ENCODE results near the gene IL17A. TPM values are rescaled to one million over a fixed set of nuclear protein-coding genes. Genes with fewer than 3 reads are reported as not detected.

The IL17A gene
- total RNA-seq, 1 experiment from 2014 or later: not detected

DNA sequence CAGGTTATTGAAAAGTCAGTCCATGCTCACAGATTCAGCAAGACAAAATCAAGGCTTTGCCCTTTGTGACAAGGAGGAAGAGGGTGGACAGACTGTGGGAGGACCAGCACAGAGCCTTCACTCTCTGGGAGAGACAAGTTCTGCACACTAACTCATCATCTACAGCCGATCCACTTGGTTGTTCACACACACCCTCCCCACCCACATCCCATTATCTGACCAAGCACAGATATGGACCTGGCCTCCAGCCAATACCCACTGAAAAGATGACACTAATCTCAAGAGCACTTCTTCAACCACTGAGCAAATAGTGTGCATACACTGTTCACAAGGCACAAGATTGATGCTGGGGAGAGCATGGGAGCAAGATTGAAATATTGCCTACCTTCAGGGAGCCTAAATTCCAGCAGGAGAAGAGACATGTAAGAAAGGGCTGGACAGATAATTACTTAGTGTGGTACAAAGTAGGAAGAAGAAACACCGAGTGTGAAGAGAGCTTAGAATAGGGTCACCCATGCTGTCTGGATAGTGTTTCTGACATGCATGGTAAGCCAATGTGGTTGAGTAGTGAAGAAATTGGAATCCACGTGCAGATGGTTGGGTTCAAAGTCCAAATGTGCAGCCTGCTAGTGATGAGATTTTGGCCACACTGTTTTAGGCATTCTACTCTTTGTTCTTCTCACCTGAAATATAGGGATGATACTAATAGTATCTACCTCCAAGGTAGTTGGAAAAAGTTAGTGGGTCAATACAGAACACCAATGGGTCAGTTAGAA lies 21.7 kb upstream of the IL17A start (continued):
- TF ChIP-seq, protein P1, sequence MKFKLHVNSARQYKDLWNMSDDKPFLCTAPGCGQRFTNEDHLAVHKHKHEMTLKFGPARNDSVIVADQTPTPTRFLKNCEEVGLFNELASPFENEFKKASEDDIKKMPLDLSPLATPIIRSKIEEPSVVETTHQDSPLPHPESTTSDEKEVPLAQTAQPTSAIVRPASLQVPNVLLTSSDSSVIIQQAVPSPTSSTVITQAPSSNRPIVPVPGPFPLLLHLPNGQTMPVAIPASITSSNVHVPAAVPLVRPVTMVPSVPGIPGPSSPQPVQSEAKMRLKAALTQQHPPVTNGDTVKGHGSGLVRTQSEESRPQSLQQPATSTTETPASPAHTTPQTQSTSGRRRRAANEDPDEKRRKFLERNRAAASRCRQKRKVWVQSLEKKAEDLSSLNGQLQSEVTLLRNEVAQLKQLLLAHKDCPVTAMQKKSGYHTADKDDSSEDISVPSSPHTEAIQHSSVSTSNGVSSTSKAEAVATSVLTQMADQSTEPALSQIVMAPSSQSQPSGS (CRISPR knock-in tag; IDR thresholded peaks at IDR 0.05; ENCODE audit: borderline replicate concordance, low read depth): no peak
- TF ChIP-seq JAZF1 (CRISPR knock-in tag; IDR thresholded peaks at IDR 0.05) (no peak), ZNF532 (CRISPR knock-in tag; IDR thresholded peaks at IDR 0.05; ENCODE audit: borderline replicate concordance) (no peak), ERG (CRISPR knock-in tag; IDR thresholded peaks at IDR 0.05) (no peak), OVOL2 (CRISPR knock-in tag; IDR thresholded peaks at IDR 0.05; ENCODE audit: borderline replicate concordance) (no peak), PRRX2 (CRISPR knock-in tag; IDR thresholded peaks at IDR 0.05) (no peak), AR (CRISPR knock-in tag; IDR thresholded peaks at IDR 0.05) (no peak), MYBL2 (CRISPR knock-in tag; IDR thresholded peaks at IDR 0.05) (no peak), ZNF396 (CRISPR knock-in tag; IDR thresholded peaks at IDR 0.05; ENCODE audit: borderline replicate concordance) (no peak)

DNA sequence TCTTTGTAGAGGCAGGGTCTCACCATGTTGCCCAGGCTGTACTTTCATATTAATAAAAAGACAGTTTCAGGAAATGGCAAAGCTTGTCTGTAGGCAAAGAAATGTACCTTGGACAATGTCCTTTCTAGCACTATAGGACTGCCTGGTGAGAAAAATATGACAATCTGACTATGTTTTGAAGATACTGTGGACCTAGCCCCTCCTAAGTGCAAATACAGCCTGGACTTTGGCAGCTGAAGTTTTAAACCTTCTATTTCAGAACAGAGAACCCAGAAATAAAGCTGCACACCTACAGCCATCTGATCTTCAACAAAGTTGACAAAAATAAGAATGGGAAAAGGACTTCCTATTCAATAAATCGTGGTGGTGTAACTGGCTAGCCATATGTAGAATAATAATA lies 18.9 kb upstream of the IL17A start:
- H3K27ac Mint-ChIP-seq: no peak overlapping the region
- DNase-seq (ENCODE audit: low spot score) (no peak), ATAC-seq (no peak)
- H3K4me1 Mint-ChIP-seq: peaks cover 2% of the 10 kb centered on the region
- TF ChIP-seq, protein P2, sequence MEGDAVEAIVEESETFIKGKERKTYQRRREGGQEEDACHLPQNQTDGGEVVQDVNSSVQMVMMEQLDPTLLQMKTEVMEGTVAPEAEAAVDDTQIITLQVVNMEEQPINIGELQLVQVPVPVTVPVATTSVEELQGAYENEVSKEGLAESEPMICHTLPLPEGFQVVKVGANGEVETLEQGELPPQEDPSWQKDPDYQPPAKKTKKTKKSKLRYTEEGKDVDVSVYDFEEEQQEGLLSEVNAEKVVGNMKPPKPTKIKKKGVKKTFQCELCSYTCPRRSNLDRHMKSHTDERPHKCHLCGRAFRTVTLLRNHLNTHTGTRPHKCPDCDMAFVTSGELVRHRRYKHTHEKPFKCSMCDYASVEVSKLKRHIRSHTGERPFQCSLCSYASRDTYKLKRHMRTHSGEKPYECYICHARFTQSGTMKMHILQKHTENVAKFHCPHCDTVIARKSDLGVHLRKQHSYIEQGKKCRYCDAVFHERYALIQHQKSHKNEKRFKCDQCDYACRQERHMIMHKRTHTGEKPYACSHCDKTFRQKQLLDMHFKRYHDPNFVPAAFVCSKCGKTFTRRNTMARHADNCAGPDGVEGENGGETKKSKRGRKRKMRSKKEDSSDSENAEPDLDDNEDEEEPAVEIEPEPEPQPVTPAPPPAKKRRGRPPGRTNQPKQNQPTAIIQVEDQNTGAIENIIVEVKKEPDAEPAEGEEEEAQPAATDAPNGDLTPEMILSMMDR (IDR thresholded peaks at IDR 0.05): no peak
- no peak for TF ChIP-seq FOXK1 (CRISPR knock-in tag; IDR thresholded peaks at IDR 0.05)
- TF ChIP-seq SMAD3 (CRISPR knock-in tag; IDR thresholded peaks at IDR 0.05; ENCODE audit: borderline replicate concordance): no peak
- no peak for TF ChIP-seq EMX1 (CRISPR knock-in tag; IDR thresholded peaks at IDR 0.05)
- no peak for TF ChIP-seq JAZF1 (CRISPR knock-in tag; IDR thresholded peaks at IDR 0.05)
- no peak for TF ChIP-seq ZNF396 (CRISPR knock-in tag; IDR thresholded peaks at IDR 0.05; ENCODE audit: borderline replicate concordance)
- TF ChIP-seq, protein P3, sequence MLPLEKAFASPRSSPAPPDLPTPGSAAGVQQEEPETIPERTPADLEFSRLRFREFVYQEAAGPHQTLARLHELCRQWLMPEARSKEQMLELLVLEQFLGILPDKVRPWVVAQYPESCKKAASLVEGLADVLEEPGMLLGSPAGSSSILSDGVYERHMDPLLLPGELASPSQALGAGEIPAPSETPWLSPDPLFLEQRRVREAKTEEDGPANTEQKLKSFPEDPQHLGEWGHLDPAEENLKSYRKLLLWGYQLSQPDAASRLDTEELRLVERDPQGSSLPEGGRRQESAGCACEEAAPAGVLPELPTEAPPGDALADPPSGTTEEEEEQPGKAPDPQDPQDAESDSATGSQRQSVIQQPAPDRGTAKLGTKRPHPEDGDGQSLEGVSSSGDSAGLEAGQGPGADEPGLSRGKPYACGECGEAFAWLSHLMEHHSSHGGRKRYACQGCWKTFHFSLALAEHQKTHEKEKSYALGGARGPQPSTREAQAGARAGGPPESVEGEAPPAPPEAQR (CRISPR knock-in tag; IDR thresholded peaks at IDR 0.05): no peak
- TF ChIP-seq KAT7 (CRISPR knock-in tag; IDR thresholded peaks at IDR 0.05; ENCODE audit: borderline replicate concordance): no peak
- TF ChIP-seq CDX4 (CRISPR knock-in tag; IDR thresholded peaks at IDR 0.05; ENCODE audit: borderline replicate concordance): no peak
- no peak for TF ChIP-seq GABPB1 (CRISPR knock-in tag; IDR thresholded peaks at IDR 0.05)
- TF ChIP-seq NR3C1 (CRISPR knock-in tag; conservative IDR thresholded peaks at IDR 0.05; ENCODE audit: low read depth): no peak
- TF ChIP-seq, protein P4, sequence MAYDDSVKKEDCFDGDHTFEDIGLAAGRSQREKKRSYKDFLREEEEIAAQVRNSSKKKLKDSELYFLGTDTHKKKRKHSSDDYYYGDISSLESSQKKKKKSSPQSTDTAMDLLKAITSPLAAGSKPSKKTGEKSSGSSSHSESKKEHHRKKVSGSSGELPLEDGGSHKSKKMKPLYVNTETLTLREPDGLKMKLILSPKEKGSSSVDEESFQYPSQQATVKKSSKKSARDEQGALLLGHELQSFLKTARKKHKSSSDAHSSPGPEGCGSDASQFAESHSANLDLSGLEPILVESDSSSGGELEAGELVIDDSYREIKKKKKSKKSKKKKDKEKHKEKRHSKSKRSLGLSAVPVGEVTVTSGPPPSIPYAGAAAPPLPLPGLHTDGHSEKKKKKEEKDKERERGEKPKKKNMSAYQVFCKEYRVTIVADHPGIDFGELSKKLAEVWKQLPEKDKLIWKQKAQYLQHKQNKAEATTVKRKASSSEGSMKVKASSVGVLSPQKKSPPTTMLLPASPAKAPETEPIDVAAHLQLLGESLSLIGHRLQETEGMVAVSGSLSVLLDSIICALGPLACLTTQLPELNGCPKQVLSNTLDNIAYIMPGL (CRISPR knock-in tag; IDR thresholded peaks at IDR 0.05): no peak
- ChIA-PET POLR2A (no interaction called here), CTCF (no interaction called here)
- no peak overlapping the region for H3K4me3 Mint-ChIP-seq
- H3K36me3 Mint-ChIP-seq: peaks cover 15% of the 10 kb centered on the region
- H3K27me3 Mint-ChIP-seq (ENCODE audit: low read depth): no peaks in the 10 kb centered on the region
- peaks cover 25% of the 10 kb centered on the region for H3K9me3 Mint-ChIP-seq
